ENCODE results near the gene SYCE3.

SYCE3 gene

GRCh38 chr22:50587407-50587806 is 24.7 kb upstream of the SYCE3 start:
- Histone ChIP-seq H3K9ac (ENCODE audit: low read length) (no peak overlapping the region), H3K4me3 (ENCODE audit: low read length) (no peak overlapping the region), H3K36me3 (ENCODE audit: control insufficient read depth, insufficient read depth, low read length) (no peaks in the 10 kb centered on the region), H3K4me1 (ENCODE audit: control insufficient read depth, insufficient read depth, low read length) (peaks cover 6% of the 10 kb centered on the region), H3K9me3 (ENCODE audit: control insufficient read depth, low read length) (no peaks in the 10 kb centered on the region), H3K27me3 (ENCODE audit: control insufficient read depth, insufficient read depth, low read length) (no peaks in the 10 kb centered on the region)

GRCh38 chr22:50586416-50586815 is 23.7 kb upstream of the SYCE3 start:
- no peaks in the 10 kb centered on the region for H3K36me3 ChIP-seq (ENCODE audit: control insufficient read depth, insufficient read depth, low read length)
- H3K27me3 ChIP-seq (ENCODE audit: control insufficient read depth, insufficient read depth, low read length) = no peaks in the 10 kb centered on the region
- H3K9ac ChIP-seq (ENCODE audit: low read length) = no peak overlapping the region
- H3K4me3 ChIP-seq (ENCODE audit: low read length) = no peak overlapping the region
- no peaks in the 10 kb centered on the region for H3K9me3 ChIP-seq (ENCODE audit: control insufficient read depth, low read length)
- peaks cover 6% of the 10 kb centered on the region for H3K4me1 ChIP-seq (ENCODE audit: control insufficient read depth, insufficient read depth, low read length)

- Histone ChIP-seq H3K9ac (ENCODE audit: low read length) (no peak overlapping the region), H3K27me3 (ENCODE audit: control insufficient read depth, insufficient read depth, low read length) (no peaks in the 10 kb centered on the region), H3K36me3 (ENCODE audit: control insufficient read depth, insufficient read depth, low read length) (no peaks in the 10 kb centered on the region), H3K9me3 (ENCODE audit: control insufficient read depth, low read length) (no peaks in the 10 kb centered on the region), H3K4me3 (ENCODE audit: low read length) (no peak overlapping the region), H3K4me1 (ENCODE audit: control insufficient read depth, insufficient read depth, low read length) (peaks cover 6% of the 10 kb centered on the region)
Measured at GRCh38 chr22:50585781-50586180, 23.1 kb upstream of the SYCE3 start.

GRCh38 chr22:50585238-50585637 is 22.5 kb upstream of the SYCE3 start:
- peaks cover 6% of the 10 kb centered on the region for H3K4me1 ChIP-seq (ENCODE audit: control insufficient read depth, insufficient read depth, low read length)
- H3K36me3 ChIP-seq (ENCODE audit: control insufficient read depth, insufficient read depth, low read length) = no peaks in the 10 kb centered on the region
- H3K9me3 ChIP-seq (ENCODE audit: control insufficient read depth, low read length) = no peaks in the 10 kb centered on the region
- no peak overlapping the region for H3K9ac ChIP-seq (ENCODE audit: low read length)
- H3K4me3 ChIP-seq (ENCODE audit: low read length) = no peak overlapping the region
- no peaks in the 10 kb centered on the region for H3K27me3 ChIP-seq (ENCODE audit: control insufficient read depth, insufficient read depth, low read length)

- H3K36me3 ChIP-seq (ENCODE audit: control insufficient read depth, insufficient read depth, low read length) = no peaks in the 10 kb centered on the region
- no peak overlapping the region for H3K9ac ChIP-seq (ENCODE audit: low read length)
- peaks cover 6% of the 10 kb centered on the region for H3K4me1 ChIP-seq (ENCODE audit: control insufficient read depth, insufficient read depth, low read length)
- H3K9me3 ChIP-seq (ENCODE audit: control insufficient read depth, low read length) = no peaks in the 10 kb centered on the region
- H3K4me3 ChIP-seq (ENCODE audit: low read length) = no peak overlapping the region
- H3K27me3 ChIP-seq (ENCODE audit: control insufficient read depth, insufficient read depth, low read length) = no peaks in the 10 kb centered on the region
Measured at GRCh38 chr22:50584106-50585096, 21.7 kb upstream of the SYCE3 start.

- H3K36me3 ChIP-seq (ENCODE audit: control insufficient read depth, insufficient read depth, low read length) = no peaks in the 10 kb centered on the region
- H3K4me1 ChIP-seq (ENCODE audit: control insufficient read depth, insufficient read depth, low read length) = peaks cover 13% of the 10 kb centered on the region
- H3K27me3 ChIP-seq (ENCODE audit: control insufficient read depth, insufficient read depth, low read length) = no peaks in the 10 kb centered on the region
- H3K4me3 ChIP-seq (ENCODE audit: low read length) = peak overlapping the region; percentile 42
- H3K9ac ChIP-seq (ENCODE audit: low read length) = peak overlapping the region; percentile 98
- no peaks in the 10 kb centered on the region for H3K9me3 ChIP-seq (ENCODE audit: control insufficient read depth, low read length)
Measured at GRCh38 chr22:50583294-50583861, 20.7 kb upstream of the SYCE3 start.

- peaks cover 17% of the 10 kb centered on the region for H3K4me1 ChIP-seq (ENCODE audit: control insufficient read depth, insufficient read depth, low read length)
- H3K9ac ChIP-seq (ENCODE audit: low read length) = peak within 1 kb of the TSS; percentile 98
- peaks cover 3% of the 10 kb centered on the region for H3K27me3 ChIP-seq (ENCODE audit: control insufficient read depth, insufficient read depth, low read length)
- peak within 1 kb of the TSS; percentile 45 for H3K4me3 ChIP-seq (ENCODE audit: low read length)
- no peaks in the 10 kb centered on the region for H3K9me3 ChIP-seq (ENCODE audit: control insufficient read depth, low read length)
- H3K36me3 ChIP-seq (ENCODE audit: control insufficient read depth, insufficient read depth, low read length) = no peaks in the 10 kb centered on the region
Measured at GRCh38 chr22:50582493-50583293, 20.0 kb upstream of the SYCE3 start, which contains the start of gene CHKB. Gene CHKB (minus strand): TSS chr22:50582849. CDS start chr22:50582781, 68 bp downstream.

- peak overlapping the region; percentile 45 for H3K4me3 ChIP-seq (ENCODE audit: low read length)
- H3K9ac ChIP-seq (ENCODE audit: low read length) = peak overlapping the region; percentile 98
- peaks cover 7% of the 10 kb centered on the region for H3K27me3 ChIP-seq (ENCODE audit: control insufficient read depth, insufficient read depth, low read length)
- H3K4me1 ChIP-seq (ENCODE audit: control insufficient read depth, insufficient read depth, low read length) = peaks cover 17% of the 10 kb centered on the region
- no peaks in the 10 kb centered on the region for H3K36me3 ChIP-seq (ENCODE audit: control insufficient read depth, insufficient read depth, low read length)
- H3K9me3 ChIP-seq (ENCODE audit: control insufficient read depth, low read length) = no peaks in the 10 kb centered on the region
Measured at GRCh38 chr22:50581950-50582492, 19.3 kb upstream of the SYCE3 start.

- Histone ChIP-seq H3K9me3 (ENCODE audit: control insufficient read depth, low read length) (no peaks in the 10 kb centered on the region), H3K36me3 (ENCODE audit: control insufficient read depth, insufficient read depth, low read length) (no peaks in the 10 kb centered on the region), H3K4me1 (ENCODE audit: control insufficient read depth, insufficient read depth, low read length) (peaks cover 17% of the 10 kb centered on the region), H3K4me3 (ENCODE audit: low read length) (no peak overlapping the region), H3K9ac (ENCODE audit: low read length) (peak overlapping the region; percentile 98), H3K27me3 (ENCODE audit: control insufficient read depth, insufficient read depth, low read length) (peaks cover 7% of the 10 kb centered on the region)
Measured at GRCh38 chr22:50581031-50581949, 18.6 kb upstream of the SYCE3 start.

GRCh38 chr22:50579752-50580151 is 17.0 kb upstream of the SYCE3 start:
- H3K4me3 ChIP-seq (ENCODE audit: low read length) = no peak overlapping the region
- H3K9me3 ChIP-seq (ENCODE audit: control insufficient read depth, low read length) = no peaks in the 10 kb centered on the region
- H3K36me3 ChIP-seq (ENCODE audit: control insufficient read depth, insufficient read depth, low read length) = no peaks in the 10 kb centered on the region
- H3K27me3 ChIP-seq (ENCODE audit: control insufficient read depth, insufficient read depth, low read length) = peaks cover 7% of the 10 kb centered on the region
- H3K9ac ChIP-seq (ENCODE audit: low read length) = no peak overlapping the region
- H3K4me1 ChIP-seq (ENCODE audit: control insufficient read depth, insufficient read depth, low read length) = peaks cover 17% of the 10 kb centered on the region

- Histone ChIP-seq H3K4me1 (ENCODE audit: control insufficient read depth, insufficient read depth, low read length) (peaks cover 16% of the 10 kb centered on the region), H3K36me3 (ENCODE audit: control insufficient read depth, insufficient read depth, low read length) (no peaks in the 10 kb centered on the region), H3K27me3 (ENCODE audit: control insufficient read depth, insufficient read depth, low read length) (peaks cover 7% of the 10 kb centered on the region), H3K9me3 (ENCODE audit: control insufficient read depth, low read length) (no peaks in the 10 kb centered on the region), H3K9ac (ENCODE audit: low read length) (no peak overlapping the region), H3K4me3 (ENCODE audit: low read length) (no peak overlapping the region)
Measured at GRCh38 chr22:50578776-50579310, 16.1 kb upstream of the SYCE3 start.
